A673 (cell line): ENCODE results near the gene ANO4.

Experiments
- CTCF ChIP-seq: fragments of 300-800, 200-600 bp; sonication (generic); conservative IDR thresholded peaks from 2 replicates; pipeline ENCODE4 v1.5.1; 2017; ENCODE audit warnings: low read depth, mild to moderate bottlenecking, antibody characterized with exemption, low read length, moderate library complexity, mixed read lengths
- EZH2 ChIP-seq: fragments of 200-600 bp; sonication (generic); IDR thresholded peaks from 2 replicates; pipeline ENCODE4 v1.6.1; 2017; ENCODE audit warnings: borderline replicate concordance, low read depth, mild to moderate bottlenecking, mixed read lengths, antibody characterized with exemption, low read length; ENCODE audit not compliant: poor library complexity, severe bottlenecking

- TF ChIP-seq CTCF (no peak), EZH2 (no peak)
These were observed 246.4 kb downstream of the ANO4 start for GRCh38 chr12:101040936-101041335.
